GM13976 (cell line): Measurements from ENCODE around the gene LYST.
A peak's percentile ranks its signal among the peaks of the same experiment; 100 is the strongest.

ENCODE experiments used
- DNase-seq: peaks from one replicate; pipeline ENCODE4 v3.0.0; 2012; ENCODE audit warnings: low spot score
- in situ Hi-C: fragments of 300-500 bp; cut with MboI; formaldehyde crosslinking; loops from one replicate; pipeline ENCODE4 v1.12.0; 2022; ENCODE audit warnings: low sequenced_read_pairs, mixed read lengths, inconsistent platforms; ENCODE audit not compliant: unreplicated experiment
- TF ChIP-seq, protein P1 (sequence below): IDR thresholded peaks from 2 replicates; pipeline ENCODE4 v1.5.1; 2012; ENCODE audit warnings: borderline replicate concordance, mild to moderate bottlenecking; ENCODE audit not compliant: insufficient read depth; ENCODE audit errors: extremely low read depth, missing control alignments, control extremely low read depth

The LYST gene

DNA sequence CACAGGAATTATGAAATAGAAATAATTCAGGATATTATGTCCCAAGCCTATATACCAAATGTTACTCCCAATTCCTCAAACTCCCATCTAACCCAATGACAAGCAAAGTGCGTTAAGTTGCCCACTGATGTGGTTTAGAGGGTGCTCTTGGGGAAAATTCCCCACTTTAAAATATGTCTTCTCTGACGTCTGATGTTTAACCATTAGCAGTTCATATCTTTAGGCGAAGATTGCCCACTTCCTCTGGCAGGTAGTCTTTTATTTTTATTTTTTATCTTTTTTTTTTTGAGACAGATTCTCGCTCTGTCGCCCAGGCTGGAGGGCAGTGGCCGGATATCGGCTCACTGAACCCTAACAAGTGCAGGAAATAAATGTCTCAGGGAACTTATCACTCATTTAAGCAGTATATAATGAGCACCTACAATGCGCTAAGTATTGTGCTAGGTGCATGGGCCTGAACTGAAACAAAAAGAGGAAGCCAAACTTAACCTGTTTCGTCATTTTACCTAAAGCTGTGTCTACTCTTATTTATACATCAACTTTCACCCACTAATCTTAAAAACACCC, 1.3 kb upstream of the LYST start:
- in situ Hi-C loops = no loop called here
- TF ChIP-seq, protein P1, sequence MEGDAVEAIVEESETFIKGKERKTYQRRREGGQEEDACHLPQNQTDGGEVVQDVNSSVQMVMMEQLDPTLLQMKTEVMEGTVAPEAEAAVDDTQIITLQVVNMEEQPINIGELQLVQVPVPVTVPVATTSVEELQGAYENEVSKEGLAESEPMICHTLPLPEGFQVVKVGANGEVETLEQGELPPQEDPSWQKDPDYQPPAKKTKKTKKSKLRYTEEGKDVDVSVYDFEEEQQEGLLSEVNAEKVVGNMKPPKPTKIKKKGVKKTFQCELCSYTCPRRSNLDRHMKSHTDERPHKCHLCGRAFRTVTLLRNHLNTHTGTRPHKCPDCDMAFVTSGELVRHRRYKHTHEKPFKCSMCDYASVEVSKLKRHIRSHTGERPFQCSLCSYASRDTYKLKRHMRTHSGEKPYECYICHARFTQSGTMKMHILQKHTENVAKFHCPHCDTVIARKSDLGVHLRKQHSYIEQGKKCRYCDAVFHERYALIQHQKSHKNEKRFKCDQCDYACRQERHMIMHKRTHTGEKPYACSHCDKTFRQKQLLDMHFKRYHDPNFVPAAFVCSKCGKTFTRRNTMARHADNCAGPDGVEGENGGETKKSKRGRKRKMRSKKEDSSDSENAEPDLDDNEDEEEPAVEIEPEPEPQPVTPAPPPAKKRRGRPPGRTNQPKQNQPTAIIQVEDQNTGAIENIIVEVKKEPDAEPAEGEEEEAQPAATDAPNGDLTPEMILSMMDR = no peak
- DNase-seq = peak; percentile 59

DNA sequence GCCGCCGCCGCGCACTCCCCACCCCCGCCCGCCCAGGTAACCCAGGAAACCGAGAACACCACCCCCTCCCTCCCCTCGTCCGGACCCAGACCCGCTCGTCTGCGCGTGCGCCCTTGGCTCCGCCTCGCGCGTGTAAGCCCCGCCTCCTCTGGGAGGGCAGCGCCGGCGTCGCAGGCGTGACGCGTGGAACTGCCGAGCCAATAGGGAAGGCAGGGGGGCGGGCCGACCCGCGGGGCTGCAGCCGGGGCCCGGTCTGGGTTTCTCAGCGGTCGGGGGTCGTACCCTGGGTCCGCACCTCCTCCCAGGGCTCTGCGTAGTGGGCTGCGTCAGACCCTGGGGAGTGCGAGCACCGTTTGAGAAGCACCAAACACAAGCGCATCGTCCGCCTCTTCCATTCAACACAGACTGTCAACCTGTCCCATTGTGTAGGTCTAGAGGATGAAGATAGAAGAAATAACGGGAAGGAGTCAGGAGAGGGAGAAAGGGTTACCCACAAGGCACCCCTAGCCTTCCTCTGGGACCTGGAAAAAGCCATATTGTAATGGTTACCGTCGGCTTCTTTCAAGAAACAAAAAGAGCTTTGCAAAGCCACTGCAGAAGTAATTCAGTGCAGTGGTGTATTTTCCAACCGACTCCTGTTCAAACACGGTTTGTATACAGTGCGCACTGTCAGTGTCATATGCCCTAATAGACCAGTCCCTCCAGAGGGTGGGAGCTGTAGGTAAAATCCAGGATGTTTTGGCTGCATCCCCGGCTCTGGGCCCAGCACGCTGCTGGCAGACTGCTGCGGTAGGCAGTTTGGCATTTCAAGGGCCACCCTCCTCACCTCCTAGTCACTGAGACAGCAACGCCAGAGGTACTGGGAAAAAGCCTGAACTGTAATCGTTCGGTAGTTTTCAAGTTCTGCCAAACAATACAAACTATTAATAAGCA, 473 bp upstream of the LYST start:
- TF ChIP-seq, protein P1 = no peak
- peak; percentile 98 for DNase-seq
- in situ Hi-C loops = no loop called here

DNA sequence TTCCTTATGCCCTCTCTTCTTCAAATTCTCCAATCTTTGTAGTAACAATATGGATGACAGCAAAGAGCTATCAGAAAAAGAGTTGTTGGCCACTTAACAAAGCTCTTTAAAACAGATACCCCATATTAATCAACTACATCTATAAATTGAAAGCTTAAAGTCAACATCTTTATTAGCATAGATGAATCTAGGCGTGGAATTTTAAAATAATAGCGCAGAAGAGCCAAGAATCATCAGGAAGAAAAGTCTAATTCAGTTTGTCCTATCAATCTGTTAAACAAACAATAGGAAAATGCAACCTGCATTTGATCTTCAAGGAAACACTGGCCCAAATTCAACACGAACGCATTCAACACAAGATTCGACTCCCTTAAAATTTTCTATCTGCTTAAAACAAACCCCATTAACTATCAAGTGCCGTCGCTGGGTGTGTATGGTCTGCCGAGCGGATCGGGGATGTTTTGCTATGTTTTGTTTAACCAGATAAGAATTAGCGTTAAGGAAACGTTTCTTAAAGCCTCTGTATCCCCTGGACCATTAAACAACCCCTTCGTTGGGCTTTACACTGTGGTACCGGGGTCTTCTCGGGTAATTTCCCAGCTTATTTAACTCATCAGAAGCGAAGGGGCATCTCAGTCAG, 1.0 kb downstream of the LYST start:
- DNase-seq = no peak
- TF ChIP-seq, protein P1 = no peak
- in situ Hi-C loops = no loop called here

- TF ChIP-seq, protein P1 = no peak
- DNase-seq = no peak
- in situ Hi-C loops = no loop called here
These were observed 1.7 kb downstream of the LYST start for GRCh38 chr1:235864931-235865525.

DNA sequence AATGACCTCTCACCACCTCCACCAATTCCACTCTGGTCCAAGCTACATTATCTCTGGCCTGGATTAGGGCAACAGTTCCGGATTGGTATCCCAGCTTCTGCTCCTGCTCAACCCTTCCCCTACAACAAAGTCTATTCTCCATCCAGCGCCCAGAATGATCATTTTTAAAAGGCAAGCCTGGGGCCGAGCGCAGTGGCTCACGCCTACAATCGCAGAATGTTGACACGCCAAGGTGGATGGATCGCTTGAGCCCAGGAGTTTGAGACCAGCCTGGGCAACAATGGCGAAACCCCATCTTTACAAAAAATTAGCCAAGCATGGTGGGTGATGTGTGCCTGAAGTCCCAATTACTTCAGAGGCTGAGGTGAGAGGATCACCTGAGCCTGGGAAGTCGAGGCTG, 2.2 kb downstream of the LYST start:
- in situ Hi-C loops = no loop called here
- no peak for DNase-seq

GRCh38 chr1:235863699-235864093, 3.0 kb downstream of the LYST start:
- TF ChIP-seq, protein P1 = no peak
- in situ Hi-C loops = no loop called here
- DNase-seq = no peak

More for the DNA sequence above, 2.2 kb downstream of the LYST start:
- TF ChIP-seq, protein P1 = no peak
